Inferior parietal cortex (tissue), 1 donor: ENCODE measurements around the gene ZNF112.
"Not testable (repeated sequence)": the region's sequence is repeated elsewhere in the genome, so short reads cannot be mapped to it uniquely, and the experiment has no call there.

Experiments used
- DNase-seq: peaks from one replicate; pipeline ENCODE4 v3.0.0-alpha.2; 2016; ENCODE audit errors: extremely low spot score

Gene ZNF112

DNA sequence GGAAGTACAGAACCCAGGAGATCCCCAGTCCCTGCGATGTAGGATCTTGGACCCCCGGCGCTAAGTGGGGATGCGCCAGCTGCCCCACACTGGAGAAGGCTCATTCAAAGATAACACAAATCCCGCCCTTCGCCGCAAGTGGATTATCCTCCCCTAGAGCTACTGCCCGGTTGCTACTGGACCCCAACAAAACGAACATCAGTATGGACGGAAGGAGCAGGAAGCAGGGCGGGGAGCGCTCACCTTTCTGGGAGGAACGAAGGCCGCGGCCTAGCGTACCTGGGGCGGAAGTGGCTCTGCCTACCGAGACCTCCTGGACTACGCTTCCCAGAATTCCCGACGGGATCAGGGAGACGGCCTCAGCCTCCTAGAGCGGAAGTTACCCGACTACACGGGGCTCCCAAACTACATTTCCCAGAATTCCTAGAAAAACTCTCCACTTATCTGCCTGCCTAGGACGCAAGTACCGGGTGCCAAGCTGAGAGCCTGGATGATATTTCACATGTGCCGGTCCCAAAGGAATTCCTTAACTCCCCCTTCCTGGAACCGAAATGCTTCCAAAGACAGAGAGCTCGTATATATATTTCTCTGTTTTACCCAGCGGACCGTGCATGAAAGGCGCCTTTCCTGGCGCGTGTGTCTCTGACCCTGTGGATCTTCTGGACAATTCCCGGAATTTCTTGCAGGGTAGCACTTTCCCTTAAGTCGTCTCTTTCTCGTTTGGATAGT lies at the start of gene ZNF112:
Gene ZNF112 (minus strand): TSS at position 298 of the 729 bp plus-strand sequence. CDS start 16,141 bp downstream, outside the sequence.
- peak; percentile 99 for DNase-seq

DNA sequence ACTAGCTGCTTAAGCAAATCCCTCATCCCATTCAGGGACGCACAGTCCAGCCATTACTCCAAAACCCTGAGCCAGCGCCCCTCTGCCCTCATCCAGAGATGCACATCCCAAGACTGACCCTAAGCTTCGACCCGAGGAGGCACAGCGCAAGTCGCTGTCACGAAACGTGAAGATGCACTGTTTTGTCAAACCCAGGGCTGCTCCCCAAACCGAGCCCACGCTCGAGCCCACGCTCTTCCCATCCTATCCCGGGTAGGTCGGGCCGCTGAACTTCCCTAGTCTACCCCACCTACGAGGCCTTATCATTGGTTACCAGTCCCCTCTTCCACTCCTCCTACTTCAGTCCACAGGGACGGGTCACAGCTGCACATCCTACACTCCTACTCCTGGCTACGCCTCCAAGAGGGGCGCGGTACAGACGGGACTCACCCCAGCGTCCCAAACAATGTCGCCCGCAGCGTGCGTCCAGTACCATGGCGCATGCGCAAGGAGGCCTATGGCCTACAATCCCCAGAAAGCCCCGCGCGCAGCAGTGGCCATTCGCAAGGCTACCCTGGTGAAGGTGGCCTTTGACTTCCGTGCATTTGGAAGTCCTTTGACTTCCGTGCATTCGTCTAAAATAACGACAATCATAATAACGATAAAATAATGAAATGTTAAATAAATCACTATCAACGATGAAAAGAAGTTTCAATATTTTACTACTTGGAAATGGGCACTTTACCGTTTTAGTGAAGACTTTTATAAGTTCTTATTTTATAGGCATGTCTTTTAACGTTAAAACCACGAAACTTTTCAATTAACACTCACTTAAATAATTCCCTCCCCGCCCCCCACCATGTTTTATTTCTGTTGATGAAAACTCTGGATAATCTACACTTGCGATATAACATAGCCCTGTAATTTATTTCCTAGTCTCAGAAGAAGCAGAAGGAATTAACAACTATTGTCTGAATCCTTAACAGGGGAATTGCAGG lies 44.9 kb upstream of the ZNF112 start, which contains the start of gene ZNF285:
Gene ZNF285 (minus strand): TSS at position 470 of the 977 bp plus-strand sequence. CDS start 4,395 bp downstream, outside the sequence.
- DNase-seq, result peak; percentile 95

DNA sequence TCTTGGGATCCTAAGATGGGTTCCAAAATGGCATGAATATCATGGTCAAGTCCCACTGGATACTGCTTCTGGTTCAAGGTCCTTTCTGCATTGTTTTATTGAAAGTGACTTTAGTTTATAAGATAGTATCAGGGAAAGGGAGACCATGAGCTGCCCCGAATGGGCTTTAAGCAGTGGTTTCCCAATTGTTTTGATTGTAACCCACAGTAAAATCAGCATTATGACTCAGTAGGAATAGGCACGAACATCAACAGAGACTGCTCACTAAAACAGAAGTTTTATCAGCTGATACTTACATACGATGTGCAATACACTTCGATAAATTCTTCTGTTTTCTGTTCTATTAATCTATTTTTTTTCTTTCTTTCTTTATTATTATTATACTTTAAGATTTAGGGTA lies 32.8 kb upstream of the ZNF112 start:
- DNase-seq, result not testable (repeated sequence)

DNA sequence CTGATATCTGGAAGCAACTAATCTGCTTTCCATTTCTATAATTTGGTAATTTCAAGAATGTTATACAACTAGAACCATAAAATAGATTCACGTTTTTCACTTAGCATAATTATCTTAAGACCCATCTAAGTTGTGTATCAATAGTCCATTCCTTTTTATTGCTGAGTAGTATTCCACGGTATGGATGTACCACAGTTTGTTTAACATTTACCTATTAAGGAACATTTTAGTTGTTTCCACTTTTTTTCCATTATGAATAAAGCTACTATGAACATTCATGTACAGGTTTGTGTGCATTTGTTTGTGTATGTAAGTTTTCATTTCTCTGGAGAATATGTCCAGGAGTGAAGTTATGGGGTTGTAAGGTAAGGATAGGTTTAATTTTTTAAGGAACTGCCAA lies 18.3 kb upstream of the ZNF112 start:
- no peak for DNase-seq

DNA sequence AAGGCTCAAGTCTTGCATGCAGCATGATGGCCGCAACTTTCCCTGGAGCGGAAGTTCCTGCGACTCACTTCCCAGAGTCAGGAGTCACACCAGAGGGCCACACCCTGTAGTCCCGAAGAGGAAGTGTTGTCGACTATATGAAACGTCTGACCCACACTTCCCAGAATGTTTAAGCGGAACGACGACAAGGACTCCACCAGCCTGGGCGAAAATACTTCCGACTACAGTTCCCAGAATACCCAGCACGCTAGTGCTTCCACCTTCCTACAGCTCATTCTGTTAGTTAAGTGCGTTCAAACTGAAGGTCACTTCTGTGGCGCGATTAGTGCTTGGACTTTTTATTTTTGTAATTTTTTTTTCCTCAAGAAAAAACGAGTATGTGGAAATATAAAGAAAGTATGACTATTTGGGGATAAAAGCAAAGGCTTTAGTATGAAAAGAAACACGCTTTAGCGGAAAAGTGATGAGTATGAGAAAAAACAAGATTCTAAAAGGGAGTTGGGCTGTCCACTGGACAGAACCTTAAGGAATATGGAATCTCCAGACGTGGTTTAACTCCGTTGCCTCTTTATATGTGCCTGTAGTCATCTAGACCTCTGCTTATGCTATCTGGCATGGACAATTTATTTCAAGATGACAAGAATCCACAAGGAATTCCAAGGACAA lies 15.5 kb upstream of the ZNF112 start:
- no peak for DNase-seq

DNA sequence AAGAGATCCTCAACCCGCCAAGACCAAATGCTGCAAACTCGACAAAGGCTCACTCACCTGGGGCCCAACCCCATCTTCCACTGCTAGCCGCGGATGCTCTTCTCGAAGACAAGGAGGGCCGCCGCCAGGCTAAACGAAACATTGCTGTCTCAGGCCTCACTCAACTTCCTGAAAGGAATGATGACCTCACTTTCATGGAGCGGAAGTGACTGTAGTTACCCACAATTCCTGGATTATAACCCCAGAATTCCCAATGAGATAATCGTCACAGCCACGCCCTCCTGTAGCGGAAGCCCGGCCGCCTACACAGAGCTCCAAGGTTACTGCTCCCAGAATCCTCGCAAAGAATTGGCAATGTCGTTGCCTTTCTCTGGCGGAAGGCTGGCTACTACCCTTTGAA lies 10.5 kb upstream of the ZNF112 start:
- no peak for DNase-seq

DNA sequence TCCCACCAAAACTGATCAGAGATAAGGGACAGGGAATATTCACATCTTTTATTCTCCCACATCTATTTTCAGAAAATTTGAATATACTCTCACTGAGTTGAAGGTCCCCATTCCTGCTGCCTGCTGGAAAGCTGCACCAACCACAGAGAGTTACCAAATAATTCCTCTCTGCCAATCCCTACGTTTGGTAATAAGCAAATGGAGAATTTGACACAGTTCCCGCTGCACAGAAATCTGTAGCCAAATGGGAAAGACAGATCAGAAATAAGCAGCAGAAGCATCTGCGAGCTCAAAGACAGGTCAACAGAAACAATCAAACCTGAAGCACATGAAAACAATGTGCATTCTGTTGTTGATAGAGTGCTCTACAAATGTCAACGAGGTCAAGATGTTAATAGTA lies 9.9 kb downstream of the ZNF112 start:
- DNase-seq, result no peak

DNA sequence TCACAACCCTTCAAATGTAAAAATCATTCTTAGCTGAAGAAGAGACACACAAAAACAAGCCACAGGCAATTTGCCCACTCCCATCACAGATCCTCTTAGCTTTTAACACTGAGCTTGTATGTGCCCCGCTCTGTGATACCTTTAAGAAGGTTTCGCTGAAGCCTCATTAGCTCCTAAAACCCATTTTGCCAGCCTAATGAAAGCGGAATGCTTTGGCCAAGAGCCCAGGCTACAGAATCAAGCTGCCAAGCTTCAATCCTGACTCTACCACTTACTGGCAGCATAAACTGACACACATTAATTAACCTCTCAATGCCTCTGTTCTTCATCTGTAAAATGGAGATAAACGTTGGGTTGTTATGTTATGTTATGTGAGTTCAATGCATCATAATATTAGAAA lies 10.5 kb downstream of the ZNF112 start:
- peak; percentile 18 for DNase-seq

DNA sequence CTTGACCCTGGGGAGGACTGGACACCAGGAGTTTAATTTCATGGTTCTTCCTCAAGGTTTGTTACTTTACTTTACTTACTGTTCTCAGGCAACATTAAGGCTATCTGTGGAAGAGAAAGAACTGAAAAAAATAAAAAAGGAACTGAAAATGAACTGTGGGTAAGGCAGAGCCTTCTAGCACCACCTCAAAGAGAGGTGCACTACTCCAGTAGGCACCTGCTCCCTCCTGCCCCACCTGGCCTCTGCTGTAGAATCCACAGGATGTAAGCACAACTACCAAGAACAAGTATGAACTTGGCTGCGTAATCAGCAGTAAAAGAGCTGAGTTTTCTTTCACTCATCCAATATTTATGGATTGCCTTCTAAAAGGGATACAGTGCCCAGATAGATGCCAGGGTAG lies 12.2 kb downstream of the ZNF112 start:
- no peak for DNase-seq

DNA sequence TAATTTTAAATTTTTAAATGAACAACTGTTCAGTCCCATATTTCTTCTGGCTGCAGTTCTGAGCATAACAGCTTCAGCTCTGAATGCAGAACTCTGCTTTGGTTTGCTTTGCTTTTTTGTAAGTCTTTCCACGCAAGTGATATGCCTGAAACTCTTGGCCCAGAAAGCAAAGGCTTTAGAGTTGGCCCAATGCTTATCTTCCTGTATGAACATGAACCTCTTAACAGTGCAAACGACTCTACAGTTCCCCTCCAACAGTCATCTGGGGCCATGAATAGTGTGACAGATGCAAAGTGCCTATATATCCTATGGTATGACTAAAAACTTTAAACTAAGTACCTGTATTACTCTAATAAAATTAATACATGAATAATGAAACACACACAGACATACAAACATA lies 14.7 kb downstream of the ZNF112 start:
- DNase-seq, result no peak

DNA sequence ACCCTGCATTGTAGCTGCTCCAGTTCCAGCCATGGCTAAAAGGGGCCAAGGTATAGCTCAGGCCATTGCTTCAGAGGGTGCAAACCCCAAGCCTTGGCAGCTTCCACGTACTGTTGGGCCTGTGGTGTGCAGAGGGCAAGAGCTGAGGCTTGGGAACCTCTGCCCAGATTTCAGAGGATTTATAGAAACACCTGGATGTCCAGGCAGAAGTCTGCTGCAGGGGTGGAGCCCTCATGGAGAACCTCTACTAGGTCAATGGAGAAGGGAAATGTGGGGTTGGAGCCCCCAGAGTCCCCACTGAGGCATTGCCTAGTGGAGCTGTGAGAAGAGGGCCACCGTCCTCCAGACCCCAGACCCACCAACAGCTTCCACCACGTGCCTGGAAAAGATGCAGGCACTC lies 21.8 kb downstream of the ZNF112 start:
- not testable (repeated sequence) for DNase-seq

DNA sequence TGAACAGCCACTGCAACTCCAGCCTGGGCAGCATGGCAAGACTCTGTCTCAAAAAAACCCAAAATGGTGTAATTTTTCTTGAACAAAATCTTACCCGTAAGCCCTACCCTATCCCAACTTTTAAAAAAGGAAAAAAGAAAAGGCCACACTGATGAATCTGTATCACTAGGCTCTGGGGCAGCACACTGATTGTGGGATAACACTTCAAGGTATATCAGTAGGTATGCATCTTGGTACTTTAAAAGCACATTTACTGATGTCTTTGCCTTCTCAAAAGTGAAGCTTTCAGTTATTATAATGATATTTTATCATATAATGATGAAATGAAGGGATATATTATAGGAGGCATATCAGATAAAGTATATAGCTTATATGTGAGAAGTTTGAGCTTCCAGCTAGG lies 24.3 kb downstream of the ZNF112 start:
- DNase-seq, result no peak

DNA sequence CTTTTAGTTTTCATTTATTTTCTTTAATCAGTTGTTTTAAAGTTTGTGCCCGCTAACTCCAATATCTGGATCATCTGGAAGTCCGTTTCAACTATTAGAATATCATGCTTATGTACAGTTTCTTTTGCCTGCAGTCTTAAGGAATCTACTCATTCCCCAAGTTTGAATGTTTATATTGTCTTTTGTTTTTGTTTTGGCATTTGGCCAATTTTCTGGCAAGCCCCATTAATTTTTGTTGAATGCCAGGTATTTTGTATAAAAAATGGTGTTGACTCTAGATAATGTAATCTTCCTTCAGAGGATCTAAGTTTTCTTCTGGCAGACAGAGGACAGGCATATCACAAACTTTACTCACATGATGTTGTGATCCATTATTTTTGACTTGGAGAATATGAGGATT lies 40.6 kb downstream of the ZNF112 start:
- no peak for DNase-seq

DNA sequence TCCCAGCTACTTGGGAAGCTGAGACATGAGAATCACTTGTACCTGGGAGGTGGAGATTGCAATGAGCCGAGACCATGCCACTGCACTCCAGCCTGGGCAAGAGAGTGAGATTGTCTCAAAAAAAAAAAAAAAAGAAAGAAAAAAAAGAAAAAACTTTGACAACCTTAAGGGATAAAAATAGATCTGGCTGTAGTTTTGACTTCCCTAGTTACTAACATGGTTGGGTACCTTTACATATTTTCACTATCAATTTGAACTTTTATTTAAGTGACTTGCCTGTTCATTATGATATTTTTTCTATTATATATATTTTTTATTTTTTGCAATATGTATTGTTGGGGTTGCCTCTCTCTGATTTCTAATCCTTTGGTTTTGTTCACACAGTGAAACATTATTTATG lies 43.2 kb downstream of the ZNF112 start:
- DNase-seq, result no peak

DNA sequence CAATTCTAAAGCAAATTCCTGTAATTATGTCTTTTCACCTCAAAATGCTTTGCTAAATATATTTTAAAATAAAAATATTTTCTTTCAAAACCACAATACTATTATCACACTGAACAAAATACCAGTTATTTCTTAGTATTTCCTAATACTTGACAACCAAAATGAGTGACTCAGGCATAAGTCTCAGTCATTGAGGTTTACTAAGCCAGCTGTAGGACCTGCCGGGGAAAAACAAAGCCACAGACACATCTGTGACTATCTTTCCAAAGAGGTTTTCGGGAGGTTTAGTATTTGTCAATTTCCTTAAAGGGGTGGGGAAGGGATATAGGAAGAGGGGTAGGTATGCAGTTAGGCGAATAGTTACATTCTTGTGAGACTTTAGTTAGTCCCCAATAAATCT lies 48.5 kb downstream of the ZNF112 start:
- DNase-seq, result no peak

DNA sequence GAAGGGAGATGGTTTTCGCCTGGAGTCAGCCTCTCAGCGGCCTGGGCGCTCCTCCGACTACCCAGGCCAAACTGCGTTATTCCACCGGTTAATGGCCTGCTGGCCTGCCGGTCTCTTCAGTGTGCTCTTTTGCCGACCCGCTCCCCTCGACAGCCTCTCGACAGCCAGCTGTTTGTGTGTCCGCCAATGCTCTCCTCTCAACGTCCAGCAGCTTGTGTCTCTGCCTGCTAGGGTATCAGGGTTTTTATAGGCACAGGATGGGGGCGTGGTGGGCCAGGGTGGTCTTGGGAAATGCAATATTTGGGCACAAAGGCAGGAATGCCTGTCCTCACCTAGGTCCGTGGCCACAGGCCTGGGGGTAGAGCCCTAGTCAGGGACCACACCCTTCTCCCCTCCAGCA lies 50.2 kb downstream of the ZNF112 start:
- DNase-seq, result no peak

DNA sequence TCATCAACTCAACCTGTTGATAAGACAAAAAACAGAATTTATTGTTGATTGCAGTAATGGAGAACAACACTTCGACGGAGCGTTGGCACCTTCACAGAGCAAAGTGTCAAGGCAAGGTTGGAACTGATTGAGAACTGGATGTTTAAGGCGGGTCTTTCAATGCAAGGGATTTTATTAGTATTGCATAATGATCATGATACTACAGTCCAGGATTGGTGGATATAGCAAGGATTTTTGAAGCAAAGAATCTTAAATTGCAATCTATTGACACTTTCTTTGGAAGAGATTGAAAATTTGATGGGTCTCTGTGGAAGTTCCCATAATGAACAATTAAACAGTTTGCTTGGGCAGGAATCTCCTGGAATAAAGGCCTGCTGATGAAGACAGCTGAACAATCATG lies 51.0 kb downstream of the ZNF112 start:
- DNase-seq, result no peak

DNA sequence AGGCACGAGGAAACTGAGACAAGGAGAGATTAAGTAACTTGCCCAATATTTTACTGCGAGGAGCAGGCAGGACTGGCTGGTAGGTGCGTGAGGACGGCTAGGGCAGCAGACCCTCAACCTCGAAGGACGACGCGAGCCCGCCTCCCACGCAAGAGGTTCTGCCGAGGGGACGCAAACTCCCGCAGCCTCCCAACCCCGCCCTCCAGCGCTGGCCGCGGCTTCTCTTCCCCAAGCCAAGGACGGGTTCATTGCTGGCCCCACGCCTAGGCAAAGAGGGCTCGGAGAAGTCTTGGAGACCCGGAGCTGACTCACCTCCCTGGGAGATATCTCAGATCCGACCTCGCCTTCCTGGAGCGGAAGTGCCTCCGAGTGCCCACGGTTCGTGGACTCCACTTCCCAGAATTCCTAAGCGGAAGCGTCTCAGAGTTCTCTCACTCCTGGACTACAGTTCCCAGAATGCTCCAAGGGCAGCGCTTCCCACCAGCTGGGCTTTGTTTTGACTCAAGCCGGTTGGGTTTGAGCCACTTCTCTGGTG lies 51.8 kb downstream of the ZNF112 start, which contains the start of gene ZNF235:
Gene ZNF235 (minus strand): TSS at position 367 of the 535 bp plus-strand sequence. CDS start 1,621 bp downstream, outside the sequence.
- peak; percentile 99 for DNase-seq

DNA sequence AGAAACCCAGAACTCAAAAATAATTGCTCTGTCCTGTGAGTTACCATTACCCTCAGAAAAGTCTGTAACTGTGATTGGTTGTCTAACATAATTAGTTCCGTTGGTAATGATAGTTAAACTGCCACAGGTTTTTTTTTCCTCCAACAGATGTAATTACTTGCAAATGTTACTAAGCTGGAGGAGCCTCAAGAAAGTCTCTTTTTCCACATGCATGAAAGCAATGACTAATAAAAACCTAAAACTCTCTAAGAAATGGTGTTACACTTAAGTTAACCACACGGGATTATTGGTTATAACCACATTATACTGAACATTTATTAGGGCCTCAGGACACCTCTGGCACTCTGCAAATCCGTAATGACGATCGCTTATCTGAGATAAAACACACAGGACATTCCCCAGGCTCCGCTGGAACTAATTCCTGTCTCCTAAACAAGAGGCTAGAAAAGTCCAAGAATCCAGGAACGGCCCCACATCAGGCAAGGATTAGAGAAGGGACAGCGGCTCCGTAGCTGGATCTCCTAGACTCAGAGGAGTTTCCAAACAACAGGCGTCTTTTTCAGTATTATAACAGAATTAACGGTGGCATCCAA lies 52.4 kb downstream of the ZNF112 start:
- peak; percentile 7 for DNase-seq

DNA sequence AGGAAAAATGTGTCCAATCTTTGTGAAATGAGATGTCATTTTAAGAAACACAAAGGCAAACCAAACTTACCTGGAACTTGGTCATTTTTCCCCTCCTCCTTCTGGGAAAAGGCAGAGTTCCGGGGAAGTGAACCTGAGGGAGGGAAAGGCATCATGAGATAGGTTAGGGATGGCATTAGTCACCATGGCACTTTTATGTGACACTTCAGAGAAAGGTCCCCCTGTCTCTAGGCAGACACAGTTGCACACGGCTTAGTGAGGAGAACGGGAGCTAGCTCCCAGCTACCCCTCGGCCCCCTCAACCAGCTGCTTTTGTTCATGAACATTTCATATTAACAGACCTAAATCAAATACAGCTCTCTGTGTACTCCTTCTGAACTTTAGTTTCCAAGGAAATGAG lies 53.2 kb downstream of the ZNF112 start:
- no peak for DNase-seq

DNA sequence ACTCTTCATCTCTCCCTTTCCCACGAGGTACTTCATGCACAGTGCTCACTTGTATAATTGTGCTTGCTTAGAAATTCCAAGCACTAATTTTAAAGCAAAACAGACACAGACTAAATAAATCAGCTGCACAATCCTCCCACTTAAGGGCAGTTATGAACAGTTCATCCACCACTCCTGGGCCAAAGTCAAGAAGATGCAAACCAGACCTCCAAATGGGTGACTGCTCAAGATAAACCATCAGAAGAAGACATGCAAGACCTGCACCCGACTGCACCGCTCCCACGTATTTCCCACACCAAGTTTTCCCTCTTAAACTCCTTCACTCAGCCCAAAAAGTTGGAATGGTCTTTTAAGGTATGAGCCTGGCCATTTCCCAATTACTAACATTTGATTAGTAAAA lies 71.5 kb downstream of the ZNF112 start:
- no peak for DNase-seq
